Mesendoderm (in vitro differentiated cells): ENCODE data around the gene PDHB.

Experiments
- DNase-seq: peaks from one replicate; pipeline ENCODE4 v3.0.0; 2013
- H2AK5ac ChIP-seq: 2 replicates; pipeline ENCODE4 v1.6.1; 2013; ENCODE audit warnings: low read length, inconsistent platforms
- H2BK120ac ChIP-seq: 2 replicates; pipeline ENCODE4 v1.6.1; 2013; ENCODE audit warnings: low read depth, mild to moderate bottlenecking, low read length, moderate library complexity, mixed read lengths
- H2BK15ac ChIP-seq: replicated peaks from 2 replicates; pipeline ENCODE4 v1.6.1; 2013; ENCODE audit warnings: low read depth, mild to moderate bottlenecking, moderate library complexity
- H2BK5ac ChIP-seq: 2 replicates; pipeline ENCODE4 v1.6.1; 2013; ENCODE audit warnings: low read length, inconsistent platforms
- H3K18ac ChIP-seq: 2 replicates; pipeline ENCODE4 v1.6.1; 2013; ENCODE audit warnings: mild to moderate bottlenecking, low read length, mixed read lengths
- H3K23ac ChIP-seq: one replicate; pipeline ENCODE4 v1.6.1; 2013; ENCODE audit warnings: low read length
- H3K27ac ChIP-seq: 2 replicates; pipeline ENCODE4 v1.5.1; 2013; ENCODE audit warnings: low read depth, mild to moderate bottlenecking, inconsistent platforms, low read length, moderate library complexity
- H3K27me3 ChIP-seq: 2 replicates; pipeline ENCODE4 v1.6.1; 2013; ENCODE audit warnings: low read length, control low read depth, mild to moderate bottlenecking, inconsistent platforms; ENCODE audit not compliant: insufficient read depth, poor library complexity
- H3K36me3 ChIP-seq: 2 replicates; pipeline ENCODE4 v1.6.1; 2013; ENCODE audit warnings: low read length, inconsistent platforms; ENCODE audit not compliant: control insufficient read depth, insufficient read depth
- H3K4ac ChIP-seq: one replicate; pipeline ENCODE4 v1.6.1; 2013; ENCODE audit warnings: low read depth, mild to moderate bottlenecking, low read length, moderate library complexity
- H3K4me1 ChIP-seq: 2 replicates; pipeline ENCODE4 v1.6.1; 2013; ENCODE audit warnings: low read depth, low read length, inconsistent platforms; ENCODE audit not compliant: control insufficient read depth
- H3K4me2 ChIP-seq: 2 replicates; pipeline ENCODE4 v1.6.1; 2013; ENCODE audit warnings: low read length
- H3K4me3 ChIP-seq: 2 replicates; pipeline ENCODE4 v1.5.1; 2013; ENCODE audit warnings: mild to moderate bottlenecking, low read length
- H3K56ac ChIP-seq: one replicate; pipeline ENCODE4 v1.6.1; 2013; ENCODE audit warnings: low read length
- H3K79me1 ChIP-seq: 2 replicates; pipeline ENCODE4 v1.6.1; 2013; ENCODE audit warnings: low read length, inconsistent platforms
- H3K79me2 ChIP-seq: 2 replicates; pipeline ENCODE4 v1.6.1; 2013; ENCODE audit warnings: mild to moderate bottlenecking, low read length; ENCODE audit not compliant: control insufficient read depth, insufficient read depth
- H3K9ac ChIP-seq: 2 replicates; pipeline ENCODE4 v1.6.1; 2013; ENCODE audit warnings: low read length, inconsistent platforms
- H4K5ac ChIP-seq: one replicate; pipeline ENCODE4 v1.6.1; 2013; ENCODE audit warnings: low read length
- H4K8ac ChIP-seq: one replicate; pipeline ENCODE4 v1.6.1; 2013; ENCODE audit warnings: low read depth, mild to moderate bottlenecking, control low read depth, low read length, moderate library complexity
- WGBS: extraction: QIAGEN DNeasy Blood & Tissue Kit; methylation state at CpG from one replicate; pipeline ENCODE4 v1.1.7; 2013; ENCODE audit warnings: low lambda C conversion rate, missing lambda C conversion rate; ENCODE audit not compliant: insufficient coverage; ENCODE audit errors: extremely low coverage; 5-methylcytosine and 5-hydroxymethylcytosine counted together

The PDHB gene

GRCh38 chr3:58434990-58435389 lies 1.4 kb upstream of the PDHB start:
- Histone ChIP-seq H3K36me3 (peaks cover 5% of the 10 kb centered on the region), H4K8ac (no peak overlapping the region), H2BK120ac (peak overlapping the region; percentile 68), H2BK15ac (no peak overlapping the region), H3K4ac (no peak overlapping the region), H3K4me1 (peaks cover 8% of the 10 kb centered on the region), H3K4me2 (no peak overlapping the region), H3K27ac (peak overlapping the region; percentile 97), H4K5ac (no peak overlapping the region), H3K18ac (peak overlapping the region; percentile 99), H3K23ac (no peak overlapping the region), H3K27me3 (no peaks in the 10 kb centered on the region), H3K9ac (peak overlapping the region; percentile 80), H2BK5ac (peak overlapping the region; percentile 100), H2AK5ac (no peak overlapping the region), H3K79me2 (peaks cover 26% of the 10 kb centered on the region), H3K56ac (peak overlapping the region; percentile 95), H3K79me1 (peaks cover 3% of the 10 kb centered on the region), H3K4me3 (no peak overlapping the region)
- WGBS, result no CpG with 5 or more reads among the region's 1 CpG
- peak; percentile 99 for DNase-seq

GRCh38 chr3:58434511-58434910 lies 879 bp upstream of the PDHB start:
- H3K36me3 ChIP-seq, result peaks cover 8% of the 10 kb centered on the region
- peak overlapping the region; percentile 97 for H3K27ac ChIP-seq
- H4K5ac ChIP-seq, result no peak overlapping the region
- no peak overlapping the region for H4K8ac ChIP-seq
- H3K79me1 ChIP-seq, result peaks cover 5% of the 10 kb centered on the region
- peaks cover 8% of the 10 kb centered on the region for H3K4me1 ChIP-seq
- H3K4ac ChIP-seq, result no peak overlapping the region
- peak overlapping the region; percentile 57 for H2AK5ac ChIP-seq
- peak overlapping the region; percentile 19 for H3K4me2 ChIP-seq
- H3K18ac ChIP-seq, result peak overlapping the region; percentile 86
- H3K56ac ChIP-seq, result peak overlapping the region; percentile 95
- H2BK5ac ChIP-seq, result peak overlapping the region; percentile 100
- peak; percentile 95 for DNase-seq
- peak overlapping the region; percentile 80 for H3K9ac ChIP-seq
- peaks cover 26% of the 10 kb centered on the region for H3K79me2 ChIP-seq
- H3K23ac ChIP-seq, result no peak overlapping the region
- H2BK15ac ChIP-seq, result peak overlapping the region; percentile 21
- peak overlapping the region; percentile 93 for H2BK120ac ChIP-seq
- no CpG with 5 or more reads among the region's 11 CpGs for WGBS
- H3K27me3 ChIP-seq, result no peaks in the 10 kb centered on the region
- H3K4me3 ChIP-seq, result no peak overlapping the region

GRCh38 chr3:58434168-58434504 lies 504 bp upstream of the PDHB start:
- DNase-seq, result no peak
- H3K9ac ChIP-seq, result peak overlapping the region; percentile 80
- no peaks in the 10 kb centered on the region for H3K27me3 ChIP-seq
- peak overlapping the region; percentile 40 for H3K4ac ChIP-seq
- H3K79me1 ChIP-seq, result peaks cover 5% of the 10 kb centered on the region
- H3K4me1 ChIP-seq, result peaks cover 8% of the 10 kb centered on the region
- peak overlapping the region; percentile 86 for H3K18ac ChIP-seq
- peak overlapping the region; percentile 69 for H3K4me2 ChIP-seq
- H2BK5ac ChIP-seq, result peak overlapping the region; percentile 100
- no CpG with 5 or more reads among the region's 3 CpGs for WGBS
- no peak overlapping the region for H4K8ac ChIP-seq
- H3K56ac ChIP-seq, result peak overlapping the region; percentile 95
- H2BK15ac ChIP-seq, result peak overlapping the region; percentile 21
- H3K36me3 ChIP-seq, result peaks cover 11% of the 10 kb centered on the region
- peak overlapping the region; percentile 93 for H2BK120ac ChIP-seq
- H4K5ac ChIP-seq, result peak overlapping the region; percentile 0
- peaks cover 26% of the 10 kb centered on the region for H3K79me2 ChIP-seq
- no peak overlapping the region for H3K4me3 ChIP-seq
- H2AK5ac ChIP-seq, result peak overlapping the region; percentile 57
- peak overlapping the region; percentile 98 for H3K23ac ChIP-seq
- peak overlapping the region; percentile 97 for H3K27ac ChIP-seq

GRCh38 chr3:58432905-58433304 lies 727 bp downstream of the PDHB start:
- Histone ChIP-seq H4K5ac (no peak overlapping the region), H3K4ac (no peak overlapping the region), H3K27me3 (no peaks in the 10 kb centered on the region), H3K79me1 (peaks cover 5% of the 10 kb centered on the region), H2BK5ac (peak overlapping the region; percentile 52), H2BK120ac (no peak overlapping the region), H3K79me2 (peaks cover 26% of the 10 kb centered on the region), H3K56ac (peak overlapping the region; percentile 99), H3K18ac (no peak overlapping the region), H2BK15ac (no peak overlapping the region), H3K27ac (peak overlapping the region; percentile 94), H3K36me3 (peaks cover 13% of the 10 kb centered on the region), H3K4me2 (peak overlapping the region; percentile 95), H3K4me1 (peaks cover 8% of the 10 kb centered on the region), H2AK5ac (no peak overlapping the region), H4K8ac (no peak overlapping the region), H3K9ac (peak overlapping the region; percentile 97), H3K23ac (no peak overlapping the region), H3K4me3 (peak overlapping the region; percentile 94)
- WGBS, result no CpG with 5 or more reads among the region's 6 CpGs
- DNase-seq, result no peak

- WGBS, result no CpG with 5 or more reads among the region's 1 CpG
- peaks cover 13% of the 10 kb centered on the region for H3K36me3 ChIP-seq
Measured at GRCh38 chr3:58429657-58430056, 4.0 kb downstream of the PDHB start.

More at GRCh38 chr3:58429657-58430056, 4.0 kb downstream of the PDHB start:
- no peak overlapping the region for H2BK5ac ChIP-seq
- H3K18ac ChIP-seq, result no peak overlapping the region
- H3K27ac ChIP-seq, result peak overlapping the region; percentile 14
- no peak overlapping the region for H4K5ac ChIP-seq
- no peak for DNase-seq
- H4K8ac ChIP-seq, result no peak overlapping the region
- H3K79me1 ChIP-seq, result peaks cover 5% of the 10 kb centered on the region
- no peak overlapping the region for H2BK15ac ChIP-seq
- H3K4me2 ChIP-seq, result no peak overlapping the region
- peaks cover 4% of the 10 kb centered on the region for H3K4me1 ChIP-seq
- H3K23ac ChIP-seq, result no peak overlapping the region
- H3K4me3 ChIP-seq, result no peak overlapping the region
- no peaks in the 10 kb centered on the region for H3K27me3 ChIP-seq
- peak overlapping the region; percentile 32 for H3K9ac ChIP-seq
- H2BK120ac ChIP-seq, result no peak overlapping the region
- H2AK5ac ChIP-seq, result no peak overlapping the region
- peaks cover 26% of the 10 kb centered on the region for H3K79me2 ChIP-seq
- no peak overlapping the region for H3K56ac ChIP-seq
- H3K4ac ChIP-seq, result no peak overlapping the region
